ENCODE data around the gene SASH3. TPM values are rescaled to one million over a fixed set of nuclear protein-coding genes. Genes with fewer than 3 reads are reported as not detected.

SASH3 gene
- total RNA-seq, 2 donors from 2014 or later = 2.9 to 4.5 TPM

DNA sequence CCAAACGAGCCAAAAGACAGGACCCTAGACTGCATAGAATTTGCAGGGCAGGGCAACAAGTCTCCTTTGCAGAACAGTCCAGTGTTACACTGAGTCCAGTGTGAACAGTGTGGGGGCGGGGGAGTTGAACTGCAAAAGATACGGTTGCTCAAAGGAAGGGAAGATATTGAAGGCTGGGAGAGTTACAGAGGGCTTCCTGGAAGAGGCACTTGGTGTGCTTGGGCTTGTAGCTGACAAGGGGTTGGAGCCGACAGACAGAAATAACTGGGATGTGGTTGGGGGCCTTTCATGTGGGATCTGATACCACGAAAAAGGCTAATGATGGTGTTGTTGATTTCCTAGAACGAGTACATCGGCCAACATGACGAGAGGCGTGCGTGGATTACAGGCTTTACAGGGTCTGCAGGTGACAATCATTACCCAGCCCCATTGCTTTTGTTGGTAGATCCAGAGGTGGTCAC lies 34.9 kb upstream of the SASH3 start:
- Histone ChIP-seq H3K27ac (no peak overlapping the region), H3K36me3 (no peaks in the 10 kb centered on the region), H3K27me3 (no peaks in the 10 kb centered on the region), H3K9ac (ENCODE audit: low read depth in 2 of 2, low read length in 2 of 2) (no peak overlapping the region), H3K9me3 (no peaks in the 10 kb centered on the region), H3K4me3 (no peak overlapping the region), H3K4me1 (no peaks in the 10 kb centered on the region)
- intact Hi-C loops (cut with DNase I) = no loop called here
- TF ChIP-seq, protein P1, sequence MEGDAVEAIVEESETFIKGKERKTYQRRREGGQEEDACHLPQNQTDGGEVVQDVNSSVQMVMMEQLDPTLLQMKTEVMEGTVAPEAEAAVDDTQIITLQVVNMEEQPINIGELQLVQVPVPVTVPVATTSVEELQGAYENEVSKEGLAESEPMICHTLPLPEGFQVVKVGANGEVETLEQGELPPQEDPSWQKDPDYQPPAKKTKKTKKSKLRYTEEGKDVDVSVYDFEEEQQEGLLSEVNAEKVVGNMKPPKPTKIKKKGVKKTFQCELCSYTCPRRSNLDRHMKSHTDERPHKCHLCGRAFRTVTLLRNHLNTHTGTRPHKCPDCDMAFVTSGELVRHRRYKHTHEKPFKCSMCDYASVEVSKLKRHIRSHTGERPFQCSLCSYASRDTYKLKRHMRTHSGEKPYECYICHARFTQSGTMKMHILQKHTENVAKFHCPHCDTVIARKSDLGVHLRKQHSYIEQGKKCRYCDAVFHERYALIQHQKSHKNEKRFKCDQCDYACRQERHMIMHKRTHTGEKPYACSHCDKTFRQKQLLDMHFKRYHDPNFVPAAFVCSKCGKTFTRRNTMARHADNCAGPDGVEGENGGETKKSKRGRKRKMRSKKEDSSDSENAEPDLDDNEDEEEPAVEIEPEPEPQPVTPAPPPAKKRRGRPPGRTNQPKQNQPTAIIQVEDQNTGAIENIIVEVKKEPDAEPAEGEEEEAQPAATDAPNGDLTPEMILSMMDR (IDR thresholded peaks at IDR 0.05) = no peak
- no peak for DNase-seq

DNA sequence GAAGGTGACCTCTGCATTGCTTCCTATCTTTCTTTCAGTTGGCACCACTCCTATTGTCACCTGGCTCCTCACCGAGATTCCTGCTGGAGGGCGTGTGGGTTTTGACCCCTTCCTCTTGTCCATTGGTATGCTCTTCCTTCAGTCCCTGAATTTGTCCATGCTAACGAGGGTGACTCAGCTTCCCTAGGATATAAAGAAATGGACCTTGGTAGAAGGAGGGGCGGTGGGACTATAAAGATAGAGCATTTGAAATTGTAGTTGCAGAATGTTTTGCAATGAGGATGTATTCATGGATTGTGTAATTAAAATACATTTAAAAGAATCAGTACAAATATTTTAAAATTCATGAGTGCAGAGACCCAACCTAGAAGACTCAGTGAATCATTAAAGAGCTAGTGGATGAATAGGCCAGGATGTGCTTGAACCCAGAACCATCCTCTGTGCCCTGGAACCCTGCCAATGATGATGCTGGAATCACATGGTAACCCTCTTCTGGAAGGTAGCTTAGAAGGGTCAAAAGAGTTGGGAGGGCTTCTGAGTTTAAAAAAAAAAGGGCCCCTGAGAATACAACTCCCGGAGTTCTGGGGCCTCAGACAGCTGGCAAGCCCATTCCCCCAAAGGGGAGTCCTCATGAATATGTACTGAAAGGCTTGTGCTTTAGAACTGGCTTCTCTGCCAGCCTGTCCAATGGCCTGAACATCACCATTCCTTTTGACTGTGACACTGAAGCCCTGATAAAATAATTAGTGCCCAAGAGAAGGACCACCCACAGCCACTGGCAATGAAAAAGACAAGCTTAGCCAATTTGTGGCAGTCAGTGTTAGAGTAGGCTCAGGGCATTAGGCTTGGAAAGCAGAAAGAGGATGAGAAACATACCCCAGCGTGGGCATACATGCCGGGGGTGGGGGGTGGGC lies 32.9 kb upstream of the SASH3 start:
- intact Hi-C loops (cut with DNase I) = no loop called here
- no peak for DNase-seq
- Histone ChIP-seq H3K4me3 (no peak overlapping the region), H3K36me3 (no peaks in the 10 kb centered on the region), H3K9ac (ENCODE audit: low read depth in 2 of 2, low read length in 2 of 2) (no peak overlapping the region), H3K4me1 (no peaks in the 10 kb centered on the region), H3K27ac (no peak overlapping the region), H3K27me3 (no peaks in the 10 kb centered on the region), H3K9me3 (no peaks in the 10 kb centered on the region)
- TF ChIP-seq, protein P1 (IDR thresholded peaks at IDR 0.05) = no peak

DNA sequence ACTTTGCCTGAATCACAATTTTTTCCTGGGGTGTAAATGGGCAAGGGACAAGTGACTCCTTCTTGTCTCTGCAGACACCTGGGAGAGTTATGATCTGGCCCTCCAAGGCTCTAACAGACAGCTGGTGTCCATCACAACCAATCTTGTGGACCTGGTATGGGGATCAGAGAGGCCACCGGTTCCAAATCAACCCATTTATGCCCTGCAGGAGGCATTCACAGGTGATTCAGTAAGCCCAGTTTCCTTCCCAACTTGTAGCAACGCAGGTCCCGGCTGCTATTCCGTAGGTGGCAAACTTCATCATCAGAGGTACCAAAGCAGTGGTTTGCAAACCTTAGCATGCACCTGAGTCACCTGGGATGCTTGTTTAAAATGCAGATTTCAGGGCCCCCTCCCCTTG lies 32.2 kb upstream of the SASH3 start:
- TF ChIP-seq, protein P1 (IDR thresholded peaks at IDR 0.05) = no peak
- H3K27me3 ChIP-seq = no peaks in the 10 kb centered on the region
- no peak overlapping the region for H3K9ac ChIP-seq (ENCODE audit: low read depth in 2 of 2, low read length in 2 of 2)
- H3K4me3 ChIP-seq = no peak overlapping the region
- intact Hi-C loops (cut with DNase I) = no loop called here
- DNase-seq = no peak
- no peaks in the 10 kb centered on the region for H3K4me1 ChIP-seq
- H3K36me3 ChIP-seq = no peaks in the 10 kb centered on the region
- no peak overlapping the region for H3K27ac ChIP-seq
- H3K9me3 ChIP-seq = no peaks in the 10 kb centered on the region

DNA sequence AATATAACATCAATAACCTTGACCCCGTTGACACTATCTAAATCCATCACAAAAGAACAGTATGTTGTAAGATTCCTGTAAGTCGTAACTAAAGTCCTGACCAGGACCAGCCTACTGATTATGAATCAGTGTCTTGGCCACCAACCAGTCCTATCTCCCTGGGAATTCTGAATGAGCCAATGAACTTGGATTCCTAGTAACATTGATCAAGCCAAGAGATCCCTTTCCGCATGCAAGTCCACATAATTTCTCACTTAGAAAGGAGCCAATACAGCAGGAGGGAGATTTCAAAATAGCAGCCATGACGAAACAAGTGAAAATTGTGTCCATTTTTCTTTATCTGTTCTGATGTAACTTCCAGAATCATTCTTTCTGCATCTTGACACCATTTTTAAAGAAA lies 31.4 kb upstream of the SASH3 start:
- intact Hi-C loops (cut with DNase I) = no loop called here
- Histone ChIP-seq H3K9me3 (no peaks in the 10 kb centered on the region), H3K27ac (no peak overlapping the region), H3K36me3 (no peaks in the 10 kb centered on the region), H3K4me3 (no peak overlapping the region), H3K9ac (ENCODE audit: low read depth in 2 of 2, low read length in 2 of 2) (no peak overlapping the region), H3K27me3 (no peaks in the 10 kb centered on the region), H3K4me1 (no peaks in the 10 kb centered on the region)
- TF ChIP-seq, protein P1 (IDR thresholded peaks at IDR 0.05) = no peak
- DNase-seq = no peak

DNA sequence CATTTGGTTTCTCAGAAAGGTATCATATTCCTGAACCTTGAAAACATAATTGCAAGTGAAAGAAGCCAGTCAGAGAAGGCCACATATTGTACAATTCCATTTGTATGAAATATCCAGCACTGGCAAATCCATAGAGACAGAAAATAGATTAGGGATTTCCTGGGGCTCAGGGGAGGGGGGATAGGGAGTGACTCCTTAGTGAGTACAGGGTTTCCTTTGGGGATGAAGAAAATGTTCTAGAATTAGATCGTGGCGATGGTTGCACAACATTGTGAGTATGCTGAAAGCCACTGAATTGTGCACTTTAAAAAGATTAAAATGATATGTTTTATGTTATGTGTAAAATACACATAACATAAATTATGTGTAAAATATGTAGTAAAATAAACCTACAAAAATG lies 30.7 kb upstream of the SASH3 start:
- intact Hi-C loops (cut with DNase I) = no loop called here
- TF ChIP-seq, protein P1 (IDR thresholded peaks at IDR 0.05) = no peak
- DNase-seq = no peak

More for the DNA sequence above, 30.7 kb upstream of the SASH3 start:
- Histone ChIP-seq H3K4me1 (no peaks in the 10 kb centered on the region), H3K9me3 (no peaks in the 10 kb centered on the region), H3K27me3 (no peaks in the 10 kb centered on the region), H3K4me3 (no peak overlapping the region), H3K9ac (ENCODE audit: low read depth in 2 of 2, low read length in 2 of 2) (no peak overlapping the region), H3K36me3 (no peaks in the 10 kb centered on the region), H3K27ac (no peak overlapping the region)

Data from colonic mucosa (tissue), 4 donors.